Ishikawa (cell line): ENCODE data around the gene TSPAN18.

Source experiments
- CEBPB ChIP-seq: IDR thresholded peaks from 2 replicates; pipeline ENCODE4 v1.6.1; 2012
- CREB1 ChIP-seq: IDR thresholded peaks from 2 replicates; pipeline ENCODE4 v1.6.1; 2012; ENCODE audit warnings: low read depth
- EGR1 ChIP-seq: IDR thresholded peaks from 2 replicates; pipeline ENCODE4 v1.6.1; 2012
- EP300 ChIP-seq: IDR thresholded peaks from 2 replicates; pipeline ENCODE4 v1.6.1; 2012; ENCODE audit warnings: borderline replicate concordance
- FOXM1 ChIP-seq: IDR thresholded peaks from 2 replicates; pipeline ENCODE4 v1.6.1; 2012; ENCODE audit warnings: low read depth, borderline replicate concordance
- RAD21 ChIP-seq: IDR thresholded peaks from 2 replicates; pipeline ENCODE4 v1.6.1; 2012; ENCODE audit warnings: low read depth
- REST ChIP-seq: IDR thresholded peaks from 2 replicates; pipeline ENCODE4 v1.6.1; 2012; ENCODE audit warnings: low read depth, mild to moderate bottlenecking
- TAF1 ChIP-seq: IDR thresholded peaks from 2 replicates; pipeline ENCODE4 v1.6.1; 2012; ENCODE audit warnings: low read depth, mild to moderate bottlenecking
- TCF12 ChIP-seq: IDR thresholded peaks from 2 replicates; pipeline ENCODE4 v1.6.1; 2012; ENCODE audit warnings: low read depth
- TEAD4 ChIP-seq: IDR thresholded peaks from 2 replicates; pipeline ENCODE4 v1.6.1; 2012
- USF1 ChIP-seq: IDR thresholded peaks from 2 replicates; pipeline ENCODE4 v1.6.1; 2012
- YY1 ChIP-seq: IDR thresholded peaks from 2 replicates; pipeline ENCODE4 v1.6.1; 2012; ENCODE audit warnings: low read depth

- no peak for TF ChIP-seq EP300
- no peak for TF ChIP-seq REST
- no peak for TF ChIP-seq YY1
- TF ChIP-seq EGR1, result no peak
- TF ChIP-seq USF1, result no peak
- no peak for TF ChIP-seq TCF12
- TF ChIP-seq TAF1, result no peak
- no peak for TF ChIP-seq FOXM1
- TF ChIP-seq TEAD4, result no peak
- TF ChIP-seq CEBPB, result no peak
- TF ChIP-seq CREB1, result no peak
- TF ChIP-seq RAD21, result no peak
These were observed 21.1 kb downstream of the TSPAN18 start for GRCh38 chr11:44747836-44748235.
